Fibroblast of lung (primary cell): Measurements from ENCODE around the gene LTBP1. TPM values are rescaled to one million over a fixed set of nuclear protein-coding genes. Genes with fewer than 3 reads are reported as not detected.

Experiments used
- DNase-seq, 2 donors: peaks; one replicate each; pipeline versions ENCODE4 v3.0.0 to v3.0.0-alpha.2; 2010; ENCODE audit warnings: low read depth in 2 of 2
- H2AFZ ChIP-seq: 2 replicates; pipeline ENCODE4 v1.5.1; 2012; ENCODE audit warnings: low read length, control low read depth, inconsistent platforms
- H3K27ac ChIP-seq: 2 replicates; pipeline ENCODE4 v1.5.1; 2011; ENCODE audit warnings: low read length, control low read depth; ENCODE audit not compliant: insufficient read depth
- H3K27me3 ChIP-seq: 2 replicates; pipeline ENCODE4 v1.5.1; 2011; ENCODE audit warnings: mild to moderate bottlenecking, low read length; ENCODE audit not compliant: control insufficient read depth, insufficient read depth
- H3K36me3 ChIP-seq: 2 replicates; pipeline ENCODE4 v1.5.1; 2011; ENCODE audit warnings: low read length; ENCODE audit not compliant: control insufficient read depth, insufficient read depth
- H3K4me1 ChIP-seq: 2 replicates; pipeline ENCODE4 v1.5.1; 2011; ENCODE audit warnings: low read length; ENCODE audit not compliant: control insufficient read depth, insufficient read depth; ENCODE audit errors: extremely low read depth
- H3K4me2 ChIP-seq: 2 replicates; pipeline ENCODE4 v1.5.1; 2011; ENCODE audit warnings: low read length, control low read depth; ENCODE audit not compliant: insufficient read depth; ENCODE audit errors: extremely low read depth
- H3K4me3 ChIP-seq, 4 experiments: fragments of 200-600 bp in 1 of 4; sonication (generic) in 1 of 4; replicated peaks in 1 of 4; 2 replicates each; pipeline ENCODE4 v1.5.1; 2011 to 2016; ENCODE audit warnings: low read length in 4 of 4, low read depth in 3 of 4, mild to moderate bottlenecking in 3 of 4, control low read depth in 2 of 4, inconsistent platforms in 1 of 4, mixed read lengths in 1 of 4; ENCODE audit not compliant: insufficient read depth in 1 of 4; ENCODE audit errors: control extremely low read depth in 1 of 4
- H3K79me2 ChIP-seq: 2 replicates; pipeline ENCODE4 v1.5.1; 2012; ENCODE audit warnings: mild to moderate bottlenecking, low read length, inconsistent platforms; ENCODE audit not compliant: control insufficient read depth, insufficient read depth
- H3K9ac ChIP-seq: 2 replicates; pipeline ENCODE4 v1.5.1; 2011; ENCODE audit warnings: mild to moderate bottlenecking, low read length, control low read depth; ENCODE audit not compliant: insufficient read depth
- H3K9me3 ChIP-seq: 2 replicates; pipeline ENCODE4 v1.5.1; 2012; ENCODE audit warnings: low read depth, low read length; ENCODE audit not compliant: control insufficient read depth, insufficient read depth
- H4K20me1 ChIP-seq: 2 replicates; pipeline ENCODE4 v1.5.1; 2011; ENCODE audit warnings: low read length; ENCODE audit not compliant: control insufficient read depth, insufficient read depth; ENCODE audit errors: extremely low read depth
- CTCF ChIP-seq, 2 donors: IDR thresholded peaks in 1 of 2; conservative IDR thresholded peaks in 1 of 2; 1 replicate in 1 of 2; 2 replicates in 1 of 2; pipeline ENCODE4 v1.5.1; 2011 to 2012; ENCODE audit warnings: low read length in 2 of 2, control low read depth in 1 of 2, inconsistent platforms in 1 of 2, low read depth in 1 of 2, mild to moderate bottlenecking in 1 of 2
- EZH2 ChIP-seq: IDR thresholded peaks from 2 replicates; pipeline ENCODE4 v1.5.1; 2012; ENCODE audit warnings: low read length, control low read depth, mild to moderate bottlenecking; ENCODE audit errors: missing control alignments
- polyA plus RNA-seq, 2 donors: library from polyadenylated mRNA; depleted of rRNA in 1 of 2; stranded (reverse) in 1 of 2; unstranded in 1 of 2; fragments of >200 nt; gene quantifications; 2 replicates each; pipeline ENCODE4 v1.2.1, GENCODE V29; 2011 to 2012; ENCODE audit warnings: missing spikeins in 1 of 2
- total RNA-seq: library from RNA; depleted of rRNA; stranded (reverse); fragments of >200 nt; gene quantifications from 2 replicates; pipeline ENCODE4 v1.2.1, GENCODE V29; 2014

LTBP1 gene
- total and polyA plus RNA-seq, 2 donors (not counting 1 experiment from before 2014, with no cell fraction given), result 254 to 324 TPM

GRCh38 chr2:33326100-33326499, 379.3 kb downstream of the LTBP1 start:
- Histone ChIP-seq H3K9me3 (no peaks in the 10 kb centered on the region), H4K20me1 (no peaks in the 10 kb centered on the region), H2AFZ (no peak overlapping the region), H3K4me1 (peaks cover 9% of the 10 kb centered on the region), H3K79me2 (no peaks in the 10 kb centered on the region), H3K4me2 (no peak overlapping the region), H3K27ac (no peak overlapping the region), H3K9ac (no peak overlapping the region), H3K4me3 (no peak overlapping the region), H3K36me3 (no peaks in the 10 kb centered on the region), H3K27me3 (no peaks in the 10 kb centered on the region)
- no peak for TF ChIP-seq CTCF (conservative IDR thresholded peaks at IDR 0.05 in 1 of 2, IDR thresholded peaks at IDR 0.05 in 1 of 2; ENCODE audit: low read depth in 1 of 2, low read length in 2 of 2)
- no peak for TF ChIP-seq EZH2
- DNase-seq, result no peak

GRCh38 chr2:33333433-33333832, 386.7 kb downstream of the LTBP1 start:
- H3K4me1 ChIP-seq, result no peaks in the 10 kb centered on the region
- no peak for DNase-seq
- no peaks in the 10 kb centered on the region for H3K27me3 ChIP-seq
- H3K36me3 ChIP-seq, result peaks cover 1% of the 10 kb centered on the region
- no peak overlapping the region for H3K9ac ChIP-seq
- TF ChIP-seq EZH2 (no peak), CTCF (conservative IDR thresholded peaks at IDR 0.05 in 1 of 2, IDR thresholded peaks at IDR 0.05 in 1 of 2; ENCODE audit: low read depth in 1 of 2, low read length in 2 of 2) (no peak)
- H4K20me1 ChIP-seq, result no peaks in the 10 kb centered on the region
- no peaks in the 10 kb centered on the region for H3K9me3 ChIP-seq
- no peaks in the 10 kb centered on the region for H3K79me2 ChIP-seq
- H3K27ac ChIP-seq, result no peak overlapping the region
- no peak overlapping the region for H3K4me2 ChIP-seq
- H2AFZ ChIP-seq, result no peak overlapping the region
- no peak overlapping the region for H3K4me3 ChIP-seq

GRCh38 chr2:33334083-33334482, 387.3 kb downstream of the LTBP1 start:
- TF ChIP-seq EZH2 (no peak), CTCF (conservative IDR thresholded peaks at IDR 0.05 in 1 of 2, IDR thresholded peaks at IDR 0.05 in 1 of 2; ENCODE audit: low read depth in 1 of 2, low read length in 2 of 2) (no peak)
- H3K27ac ChIP-seq, result no peak overlapping the region

More at GRCh38 chr2:33334083-33334482, 387.3 kb downstream of the LTBP1 start:
- no peak overlapping the region for H3K4me3 ChIP-seq
- no peaks in the 10 kb centered on the region for H3K9me3 ChIP-seq
- H3K79me2 ChIP-seq, result no peaks in the 10 kb centered on the region
- no peak for DNase-seq
- no peak overlapping the region for H3K4me2 ChIP-seq
- H3K36me3 ChIP-seq, result peaks cover 1% of the 10 kb centered on the region
- no peak overlapping the region for H3K9ac ChIP-seq
- no peaks in the 10 kb centered on the region for H3K27me3 ChIP-seq
- H4K20me1 ChIP-seq, result no peaks in the 10 kb centered on the region
- H2AFZ ChIP-seq, result no peak overlapping the region
- no peaks in the 10 kb centered on the region for H3K4me1 ChIP-seq
